Measurements from ENCODE around the gene PRR7. TPM values are rescaled to one million over a fixed set of nuclear protein-coding genes. Genes with fewer than 3 reads are reported as not detected.

PRR7 gene
- total and polyA plus RNA-seq, 2 of the 13 experiments (the other 11 are each of a cell fraction or from before 2014, with no cell fraction given), result 4.8 to 5.0 TPM

GRCh38 chr5:177500685-177501522 lies 54.3 kb downstream of the PRR7 start (continued):
- TF ChIP-seq, protein P1, sequence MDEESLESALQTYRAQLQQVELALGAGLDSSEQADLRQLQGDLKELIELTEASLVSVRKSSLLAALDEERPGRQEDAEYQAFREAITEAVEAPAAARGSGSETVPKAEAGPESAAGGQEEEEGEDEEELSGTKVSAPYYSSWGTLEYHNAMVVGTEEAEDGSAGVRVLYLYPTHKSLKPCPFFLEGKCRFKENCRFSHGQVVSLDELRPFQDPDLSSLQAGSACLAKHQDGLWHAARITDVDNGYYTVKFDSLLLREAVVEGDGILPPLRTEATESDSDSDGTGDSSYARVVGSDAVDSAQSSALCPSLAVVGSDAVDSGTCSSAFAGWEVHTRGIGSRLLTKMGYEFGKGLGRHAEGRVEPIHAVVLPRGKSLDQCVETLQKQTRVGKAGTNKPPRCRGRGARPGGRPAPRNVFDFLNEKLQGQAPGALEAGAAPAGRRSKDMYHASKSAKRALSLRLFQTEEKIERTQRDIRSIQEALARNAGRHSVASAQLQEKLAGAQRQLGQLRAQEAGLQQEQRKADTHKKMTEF (CRISPR knock-in tag; IDR thresholded peaks at IDR 0.05), result peak; percentile 68
- TF ChIP-seq RFX5 (IDR thresholded peaks at IDR 0.05; ENCODE audit: low read depth, low read length) (peak; percentile 34; the same call in 1 of the 2 replicates), SIX1 (CRISPR knock-in tag; IDR thresholded peaks at IDR 0.05; ENCODE audit: borderline replicate concordance) (0 out of 2 replicates have a peak, but pooled peaks have one; percentile 17), SP140L (CRISPR knock-in tag; IDR thresholded peaks at IDR 0.05; ENCODE audit: borderline replicate concordance) (0 out of 2 replicates have a peak, but pooled peaks have one; percentile 49), SALL1 (CRISPR knock-in tag; IDR thresholded peaks at IDR 0.05) (peak; percentile 39; the same call in 1 of the 2 replicates), ZNF816 (CRISPR knock-in tag; IDR thresholded peaks at IDR 0.05; ENCODE audit: borderline replicate concordance) (no peak), FOXO1 (CRISPR knock-in tag; IDR thresholded peaks at IDR 0.05) (no peak), GATAD2A (CRISPR knock-in tag; IDR thresholded peaks at IDR 0.05) (peak; percentile 38; the same call in 1 of the 2 replicates), SAFB2 (CRISPR knock-in tag; IDR thresholded peaks at IDR 0.05; ENCODE audit: borderline replicate concordance, low read depth) (no peak), ZNF335 (CRISPR knock-in tag; IDR thresholded peaks at IDR 0.05) (0 out of 2 replicates have a peak, but pooled peaks have one; percentile 16), FUBP1 (CRISPR knock-in tag; IDR thresholded peaks at IDR 0.05; ENCODE audit: borderline replicate concordance) (no peak), BCL3 (CRISPR knock-in tag; IDR thresholded peaks at IDR 0.05) (peak; percentile 41; the same call in 1 of the 2 replicates)
- TF ChIP-seq, protein P2, sequence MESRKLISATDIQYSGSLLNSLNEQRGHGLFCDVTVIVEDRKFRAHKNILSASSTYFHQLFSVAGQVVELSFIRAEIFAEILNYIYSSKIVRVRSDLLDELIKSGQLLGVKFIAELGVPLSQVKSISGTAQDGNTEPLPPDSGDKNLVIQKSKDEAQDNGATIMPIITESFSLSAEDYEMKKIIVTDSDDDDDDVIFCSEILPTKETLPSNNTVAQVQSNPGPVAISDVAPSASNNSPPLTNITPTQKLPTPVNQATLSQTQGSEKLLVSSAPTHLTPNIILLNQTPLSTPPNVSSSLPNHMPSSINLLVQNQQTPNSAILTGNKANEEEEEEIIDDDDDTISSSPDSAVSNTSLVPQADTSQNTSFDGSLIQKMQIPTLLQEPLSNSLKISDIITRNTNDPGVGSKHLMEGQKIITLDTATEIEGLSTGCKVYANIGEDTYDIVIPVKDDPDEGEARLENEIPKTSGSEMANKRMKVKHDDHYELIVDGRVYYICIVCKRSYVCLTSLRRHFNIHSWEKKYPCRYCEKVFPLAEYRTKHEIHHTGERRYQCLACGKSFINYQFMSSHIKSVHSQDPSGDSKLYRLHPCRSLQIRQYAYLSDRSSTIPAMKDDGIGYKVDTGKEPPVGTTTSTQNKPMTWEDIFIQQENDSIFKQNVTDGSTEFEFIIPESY (CRISPR knock-in tag; IDR thresholded peaks at IDR 0.05), result 0 out of 2 replicates have a peak, but pooled peaks have one; percentile 63
- TF ChIP-seq, protein P3, sequence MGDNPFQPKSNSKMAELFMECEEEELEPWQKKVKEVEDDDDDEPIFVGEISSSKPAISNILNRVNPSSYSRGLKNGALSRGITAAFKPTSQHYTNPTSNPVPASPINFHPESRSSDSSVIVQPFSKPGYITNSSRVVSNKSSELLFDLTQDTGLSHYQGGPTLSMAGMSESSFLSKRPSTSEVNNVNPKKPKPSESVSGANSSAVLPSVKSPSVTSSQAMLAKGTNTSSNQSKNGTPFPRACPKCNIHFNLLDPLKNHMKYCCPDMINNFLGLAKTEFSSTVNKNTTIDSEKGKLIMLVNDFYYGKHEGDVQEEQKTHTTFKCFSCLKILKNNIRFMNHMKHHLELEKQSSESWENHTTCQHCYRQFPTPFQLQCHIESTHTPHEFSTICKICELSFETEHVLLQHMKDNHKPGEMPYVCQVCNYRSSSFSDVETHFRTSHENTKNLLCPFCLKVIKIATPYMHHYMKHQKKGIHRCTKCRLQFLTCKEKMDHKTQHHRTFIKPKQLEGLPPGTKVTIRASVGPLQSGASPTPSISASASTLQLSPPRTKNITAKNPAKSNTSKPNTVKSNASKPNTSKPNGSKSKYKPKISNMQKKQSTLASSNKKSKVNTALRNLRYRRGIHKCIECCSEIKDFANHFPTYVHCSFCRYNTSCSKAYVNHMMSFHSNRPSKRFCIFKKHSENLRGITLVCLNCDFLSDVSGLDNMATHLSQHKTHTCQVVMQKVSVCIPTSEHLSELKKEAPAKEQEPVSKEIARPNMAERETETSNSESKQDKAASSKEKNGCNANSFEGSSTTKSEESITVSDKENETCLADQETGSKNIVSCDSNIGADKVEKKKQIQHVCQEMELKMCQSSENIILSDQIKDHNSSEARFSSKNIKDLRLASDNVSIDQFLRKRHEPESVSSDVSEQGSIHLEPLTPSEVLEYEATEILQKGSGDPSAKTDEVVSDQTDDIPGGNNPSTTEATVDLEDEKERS (CRISPR knock-in tag; IDR thresholded peaks at IDR 0.05), result 0 out of 2 replicates have a peak, but pooled peaks have one; percentile 37
- TF ChIP-seq, protein P4, sequence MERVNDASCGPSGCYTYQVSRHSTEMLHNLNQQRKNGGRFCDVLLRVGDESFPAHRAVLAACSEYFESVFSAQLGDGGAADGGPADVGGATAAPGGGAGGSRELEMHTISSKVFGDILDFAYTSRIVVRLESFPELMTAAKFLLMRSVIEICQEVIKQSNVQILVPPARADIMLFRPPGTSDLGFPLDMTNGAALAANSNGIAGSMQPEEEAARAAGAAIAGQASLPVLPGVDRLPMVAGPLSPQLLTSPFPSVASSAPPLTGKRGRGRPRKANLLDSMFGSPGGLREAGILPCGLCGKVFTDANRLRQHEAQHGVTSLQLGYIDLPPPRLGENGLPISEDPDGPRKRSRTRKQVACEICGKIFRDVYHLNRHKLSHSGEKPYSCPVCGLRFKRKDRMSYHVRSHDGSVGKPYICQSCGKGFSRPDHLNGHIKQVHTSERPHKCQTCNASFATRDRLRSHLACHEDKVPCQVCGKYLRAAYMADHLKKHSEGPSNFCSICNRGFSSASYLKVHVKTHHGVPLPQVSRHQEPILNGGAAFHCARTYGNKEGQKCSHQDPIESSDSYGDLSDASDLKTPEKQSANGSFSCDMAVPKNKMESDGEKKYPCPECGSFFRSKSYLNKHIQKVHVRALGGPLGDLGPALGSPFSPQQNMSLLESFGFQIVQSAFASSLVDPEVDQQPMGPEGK (CRISPR knock-in tag; IDR thresholded peaks at IDR 0.05), result peak; percentile 60

All from HepG2 (cell line).